PFSK-1 (cell line): ENCODE measurements around the gene UBASH3A.

Experiments used
- POLR2AphosphoS5 ChIP-seq: IDR thresholded peaks from 2 replicates; pipeline ENCODE4 v1.6.1; 2012; ENCODE audit warnings: low read depth, mild to moderate bottlenecking, control low read depth, low read length, moderate library complexity
- SIN3A ChIP-seq: IDR thresholded peaks from 2 replicates; pipeline ENCODE4 v1.6.1; 2012; ENCODE audit warnings: mild to moderate bottlenecking, low read length, moderate library complexity, borderline replicate concordance; ENCODE audit not compliant: insufficient read depth
- TF ChIP-seq, protein P1 (sequence below), 2 experiments: IDR thresholded peaks; 2 replicates each; pipeline versions ENCODE4 v1.6.1 to v1.8.0; 2011 to 2012; ENCODE audit warnings: low read depth in 2 of 2, low read length in 2 of 2, control low read depth in 1 of 2, inconsistent platforms in 1 of 2, mild to moderate bottlenecking in 1 of 2, moderate library complexity in 1 of 2; ENCODE audit not compliant: insufficient read depth in 1 of 2

DNA sequence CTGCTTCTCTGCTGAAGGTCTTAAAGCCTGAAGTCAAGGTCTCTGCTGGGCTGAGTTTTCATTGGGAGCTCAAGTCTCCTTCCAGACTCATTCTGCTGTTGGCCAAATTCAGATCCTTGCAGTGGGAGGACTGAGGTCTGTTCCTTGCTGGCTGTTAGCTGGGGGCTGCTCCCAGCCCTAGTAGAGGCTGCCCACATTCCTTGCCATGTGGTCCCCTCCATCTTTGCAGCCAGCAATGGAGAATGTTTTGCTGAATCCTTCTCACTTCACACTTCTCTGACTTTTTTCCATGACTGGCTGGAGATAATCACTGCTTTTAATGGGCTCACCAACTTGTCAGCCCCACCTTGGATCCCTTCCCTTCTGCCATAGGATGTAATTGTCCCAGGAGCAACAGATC lies 33.2 kb downstream of the UBASH3A start:
- TF ChIP-seq POLR2AphosphoS5 (no peak), SIN3A (no peak)
- TF ChIP-seq, protein P1, sequence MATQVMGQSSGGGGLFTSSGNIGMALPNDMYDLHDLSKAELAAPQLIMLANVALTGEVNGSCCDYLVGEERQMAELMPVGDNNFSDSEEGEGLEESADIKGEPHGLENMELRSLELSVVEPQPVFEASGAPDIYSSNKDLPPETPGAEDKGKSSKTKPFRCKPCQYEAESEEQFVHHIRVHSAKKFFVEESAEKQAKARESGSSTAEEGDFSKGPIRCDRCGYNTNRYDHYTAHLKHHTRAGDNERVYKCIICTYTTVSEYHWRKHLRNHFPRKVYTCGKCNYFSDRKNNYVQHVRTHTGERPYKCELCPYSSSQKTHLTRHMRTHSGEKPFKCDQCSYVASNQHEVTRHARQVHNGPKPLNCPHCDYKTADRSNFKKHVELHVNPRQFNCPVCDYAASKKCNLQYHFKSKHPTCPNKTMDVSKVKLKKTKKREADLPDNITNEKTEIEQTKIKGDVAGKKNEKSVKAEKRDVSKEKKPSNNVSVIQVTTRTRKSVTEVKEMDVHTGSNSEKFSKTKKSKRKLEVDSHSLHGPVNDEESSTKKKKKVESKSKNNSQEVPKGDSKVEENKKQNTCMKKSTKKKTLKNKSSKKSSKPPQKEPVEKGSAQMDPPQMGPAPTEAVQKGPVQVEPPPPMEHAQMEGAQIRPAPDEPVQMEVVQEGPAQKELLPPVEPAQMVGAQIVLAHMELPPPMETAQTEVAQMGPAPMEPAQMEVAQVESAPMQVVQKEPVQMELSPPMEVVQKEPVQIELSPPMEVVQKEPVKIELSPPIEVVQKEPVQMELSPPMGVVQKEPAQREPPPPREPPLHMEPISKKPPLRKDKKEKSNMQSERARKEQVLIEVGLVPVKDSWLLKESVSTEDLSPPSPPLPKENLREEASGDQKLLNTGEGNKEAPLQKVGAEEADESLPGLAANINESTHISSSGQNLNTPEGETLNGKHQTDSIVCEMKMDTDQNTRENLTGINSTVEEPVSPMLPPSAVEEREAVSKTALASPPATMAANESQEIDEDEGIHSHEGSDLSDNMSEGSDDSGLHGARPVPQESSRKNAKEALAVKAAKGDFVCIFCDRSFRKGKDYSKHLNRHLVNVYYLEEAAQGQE (IDR thresholded peaks at IDR 0.05; ENCODE audit: insufficient read depth in 1 of 2, low read depth in 2 of 2, low read length in 2 of 2), result no peak
